Endothelial cell of umbilical vein (primary cell): ENCODE measurements around the gene CLDN9. TPM values are rescaled to one million over a fixed set of nuclear protein-coding genes. Genes with fewer than 3 reads are reported as not detected.

Experiments
- BruUV-seq: library from RNA; stranded (reverse); fragments of 400-500 nt; replicated peaks from 2 replicates; lab custom pipeline; 2021; lab: Mats Ljungman, UMichigan
- CTCF ChIA-PET: fragments of 300-600, 350-600 bp; sonication (Branson Sonifier 250); formaldehyde crosslinking; loops from one replicate; lab custom pipeline; 2021; ENCODE audit warnings: antibody characterized with exemption, inconsistent platforms; lab: Charles Lee
- POLR2A ChIA-PET: fragments of 300-600, 350-600 bp; sonication (Branson Sonifier 250); formaldehyde crosslinking; loops from one replicate; lab custom pipeline; 2021; ENCODE audit warnings: antibody characterized with exemption, inconsistent platforms; lab: Charles Lee
- DNase-seq: peaks from one replicate; pipeline ENCODE4 v3.0.0-alpha.2; 2011; ENCODE audit warnings: low read depth, low spot score
- FAIRE-seq: peaks from 2 replicates; lab custom pipeline; 2011; peaks lifted over from hg19 to GRCh38; lab: Jason Lieb, UNC
- H2AFZ ChIP-seq: 2 replicates; pipeline ENCODE4 v1.6.0; 2012; ENCODE audit warnings: low read depth, low read length, control low read depth, inconsistent platforms
- H3K27ac ChIP-seq: 2 replicates; pipeline ENCODE4 v1.5.1; 2011; ENCODE audit warnings: low read depth, mild to moderate bottlenecking, control low read depth, low read length, moderate library complexity; ENCODE audit not compliant: insufficient read depth
- H3K27me3 ChIP-seq, 2 experiments: 2 replicates each; pipeline versions ENCODE4 v1.6.0 to v1.6.1; 2011; ENCODE audit warnings: low read length in 2 of 2, mixed read lengths in 1 of 2; ENCODE audit not compliant: control insufficient read depth in 2 of 2, insufficient read depth in 2 of 2
- H3K36me3 ChIP-seq, 2 experiments: 2 replicates in 1 of 2; 3 replicates in 1 of 2; pipeline ENCODE4 v1.5.1; 2011; ENCODE audit warnings: low read length in 2 of 2, mild to moderate bottlenecking in 1 of 2, moderate library complexity in 1 of 2; ENCODE audit not compliant: control insufficient read depth in 2 of 2, insufficient read depth in 2 of 2; ENCODE audit errors: extremely low read depth in 1 of 2
- H3K4me1 ChIP-seq: 3 replicates; pipeline ENCODE4 v1.5.1; 2011; ENCODE audit warnings: mild to moderate bottlenecking, low read length; ENCODE audit not compliant: control insufficient read depth, insufficient read depth; ENCODE audit errors: extremely low read depth
- H3K4me2 ChIP-seq: 2 replicates; pipeline ENCODE4 v1.6.1; 2011; ENCODE audit warnings: low read length, control low read depth, mixed read lengths; ENCODE audit not compliant: insufficient read depth
- H3K4me3 ChIP-seq, 3 experiments: fragments of 200-600 bp in 1 of 3; sonication (generic), shearing (Covaris generic) in 1 of 3; replicated peaks in 1 of 3; 2 replicates each; pipeline ENCODE4 v1.5.1; 2011 to 2016; ENCODE audit warnings: control low read depth in 3 of 3, low read length in 3 of 3, mild to moderate bottlenecking in 2 of 3, inconsistent platforms in 1 of 3, low read depth in 1 of 3, moderate library complexity in 1 of 3; ENCODE audit not compliant: insufficient read depth in 1 of 3
- H3K79me2 ChIP-seq: 2 replicates; pipeline ENCODE4 v1.6.0; 2012; ENCODE audit warnings: low read length, inconsistent platforms; ENCODE audit not compliant: control insufficient read depth, insufficient read depth
- H3K9ac ChIP-seq: replicated peaks from 2 replicates; pipeline ENCODE3; 2011; ENCODE audit warnings: low read length, control low read depth; ENCODE audit not compliant: insufficient read depth; ENCODE audit errors: extremely low read depth
- H3K9me1 ChIP-seq: replicated peaks from 3 replicates; pipeline ENCODE4 v1.6.0; 2011; ENCODE audit warnings: mild to moderate bottlenecking, low read length; ENCODE audit not compliant: control insufficient read depth, insufficient read depth; ENCODE audit errors: extremely low read depth
- H3K9me3 ChIP-seq: replicated peaks from 2 replicates; pipeline ENCODE4 v1.5.1; 2012; ENCODE audit warnings: low read length, inconsistent platforms; ENCODE audit not compliant: control insufficient read depth, insufficient read depth
- H4K20me1 ChIP-seq: replicated peaks from 2 replicates; pipeline ENCODE3; 2011; ENCODE audit warnings: mild to moderate bottlenecking, low read length; ENCODE audit not compliant: control insufficient read depth, insufficient read depth; ENCODE audit errors: extremely low read depth
- EZH2 ChIP-seq: IDR thresholded peaks from 2 replicates; pipeline ENCODE4 v1.6.1; 2012; ENCODE audit warnings: borderline replicate concordance, low read depth, mild to moderate bottlenecking, moderate library complexity, low read length, inconsistent platforms; ENCODE audit not compliant: severe bottlenecking
- GATA2 ChIP-seq: IDR thresholded peaks from 2 replicates; pipeline ENCODE4 v1.7.0; 2011; ENCODE audit warnings: low read depth, mild to moderate bottlenecking, moderate library complexity, mixed read lengths, low read length; ENCODE audit not compliant: insufficient read length, insufficient read depth
- MAX ChIP-seq: IDR thresholded peaks from 2 replicates; pipeline ENCODE4 v1.6.1; 2011; ENCODE audit not compliant: insufficient read depth, insufficient read length
- POLR2A ChIP-seq: IDR thresholded peaks from 2 replicates; pipeline ENCODE4 v1.6.1; 2012; ENCODE audit warnings: low read depth, mild to moderate bottlenecking, control low read depth, low read length
- dilution Hi-C: fragments of 300-500 bp; cut with MboI; formaldehyde crosslinking; loops from one replicate; pipeline ENCODE4 v1.15.0; 2019; ENCODE audit warnings: low sequenced_read_pairs; ENCODE audit not compliant: extremely low pct_ligation_motif_present
- intact Hi-C: fragments of 100-400 bp; cut with micrococcal nuclease; formaldehyde crosslinking; loops from one replicate; pipeline ENCODE4 v1.10.0; 2022
- polyA plus RNA-seq, 4 experiments: library from polyadenylated mRNA; depleted of rRNA in 3 of 4; stranded (reverse) in 3 of 4; unstranded in 1 of 4; fragments of >200 nt; gene quantifications; 2 replicates each; pipeline versions ENCODE4 v1.2.1 to v1.2.3, GENCODE V29; 2011 to 2012; ENCODE audit warnings: missing spikeins in 1 of 4
- total RNA-seq: library from RNA; stranded (reverse); gene quantifications from 2 replicates; pipeline ENCODE4 v1.2.3, GENCODE V29; 2021
- TF ChIP-seq, protein P1 (sequence below), 2 donors: IDR thresholded peaks; 1 replicate in 1 of 2; 2 replicates in 1 of 2; pipeline ENCODE4 v1.5.1; 2011; ENCODE audit warnings: low read length in 2 of 2, mild to moderate bottlenecking in 2 of 2, moderate library complexity in 2 of 2, control low read depth in 1 of 2, inconsistent platforms in 1 of 2, low read depth in 1 of 2; ENCODE audit not compliant: insufficient read depth in 1 of 2; ENCODE audit errors: extremely low read depth in 1 of 2

The CLDN9 gene
- total and polyA plus RNA-seq, 2 donors (not counting 3 experiments of a cell fraction or from before 2014, with no cell fraction given), result 0.06 TPM; not detected in 1

DNA sequence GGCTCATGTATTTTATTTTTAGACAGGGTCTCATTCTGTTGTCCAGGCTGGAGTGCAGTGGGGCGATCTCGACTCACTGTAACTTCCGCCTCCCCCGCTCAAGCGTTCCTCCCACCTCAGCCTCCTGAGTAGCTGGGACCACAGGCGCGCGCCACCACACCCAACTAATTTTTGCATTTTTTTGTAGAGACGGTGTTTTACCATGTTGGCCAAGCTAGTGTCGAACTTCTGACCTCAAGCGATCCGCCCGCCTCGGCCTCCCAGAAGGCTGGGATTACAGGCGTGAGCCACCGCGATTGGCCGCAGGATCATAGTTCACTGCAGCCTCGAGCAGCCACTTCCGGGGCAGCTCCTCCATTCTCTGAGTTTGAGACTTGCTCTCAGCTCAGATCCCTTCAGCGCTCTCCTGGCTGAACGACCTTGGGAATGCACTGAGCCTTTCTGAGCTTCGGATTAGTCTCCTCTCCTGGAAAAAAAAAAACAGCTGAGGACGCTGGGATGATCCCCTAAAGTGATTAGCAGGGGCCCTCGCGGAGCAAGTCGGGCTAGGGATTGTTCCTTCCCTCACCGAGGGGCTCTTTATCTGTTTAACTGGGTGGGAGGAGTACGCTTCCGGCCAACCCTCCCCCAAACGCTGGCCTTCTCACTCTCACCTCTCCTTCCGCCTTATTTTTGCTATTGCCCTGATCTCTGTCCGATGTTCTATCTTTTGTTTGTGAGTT is 31.4 kb upstream of the CLDN9 start:
- Histone ChIP-seq H3K4me1 (peaks cover 10% of the 10 kb centered on the region), H2AFZ (no peak overlapping the region), H3K4me2 (no peak overlapping the region), H3K4me3 (no peak overlapping the region), H3K9ac (no peak overlapping the region), H3K27ac (no peak overlapping the region), H3K9me3 (no peaks in the 10 kb centered on the region), H3K27me3 (no peaks in the 10 kb centered on the region), H3K9me1 (no peaks in the 10 kb centered on the region), H3K79me2 (peaks cover 5% of the 10 kb centered on the region), H3K36me3 (no peaks in the 10 kb centered on the region), H4K20me1 (no peaks in the 10 kb centered on the region)
- intact Hi-C loops (no loop called here), dilution Hi-C loops (no loop called here)
- ChIA-PET POLR2A (interaction anchor here (0.7 to 1.5 kb wide), 2 partner anchors 9 to 66 kb away, joined by 3 read pairs; no protein-coding TSS in a partner anchor), CTCF (interaction anchor here (1.6 to 2.8 kb wide), 4 partner anchors 11 to 54 kb away, joined by 3 to 10 read pairs (median 6); no protein-coding TSS in a partner anchor)
- FAIRE-seq (peak; percentile 38), DNase-seq (no peak)
- TF ChIP-seq EZH2 (no peak), MAX (no peak), POLR2A (no peak), GATA2 (no peak)
- TF ChIP-seq, protein P1, sequence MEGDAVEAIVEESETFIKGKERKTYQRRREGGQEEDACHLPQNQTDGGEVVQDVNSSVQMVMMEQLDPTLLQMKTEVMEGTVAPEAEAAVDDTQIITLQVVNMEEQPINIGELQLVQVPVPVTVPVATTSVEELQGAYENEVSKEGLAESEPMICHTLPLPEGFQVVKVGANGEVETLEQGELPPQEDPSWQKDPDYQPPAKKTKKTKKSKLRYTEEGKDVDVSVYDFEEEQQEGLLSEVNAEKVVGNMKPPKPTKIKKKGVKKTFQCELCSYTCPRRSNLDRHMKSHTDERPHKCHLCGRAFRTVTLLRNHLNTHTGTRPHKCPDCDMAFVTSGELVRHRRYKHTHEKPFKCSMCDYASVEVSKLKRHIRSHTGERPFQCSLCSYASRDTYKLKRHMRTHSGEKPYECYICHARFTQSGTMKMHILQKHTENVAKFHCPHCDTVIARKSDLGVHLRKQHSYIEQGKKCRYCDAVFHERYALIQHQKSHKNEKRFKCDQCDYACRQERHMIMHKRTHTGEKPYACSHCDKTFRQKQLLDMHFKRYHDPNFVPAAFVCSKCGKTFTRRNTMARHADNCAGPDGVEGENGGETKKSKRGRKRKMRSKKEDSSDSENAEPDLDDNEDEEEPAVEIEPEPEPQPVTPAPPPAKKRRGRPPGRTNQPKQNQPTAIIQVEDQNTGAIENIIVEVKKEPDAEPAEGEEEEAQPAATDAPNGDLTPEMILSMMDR (IDR thresholded peaks at IDR 0.05; ENCODE audit: extremely low read depth in 1 of 2, insufficient read depth in 1 of 2, low read depth in 1 of 2, low read length in 2 of 2), result no peak
- BruUV-seq, result no TSS peak
